ENCODE measurements around the gene MPZ. TPM values are rescaled to one million over a fixed set of nuclear protein-coding genes. Genes with fewer than 3 reads are reported as not detected.

MPZ gene
- total and polyA plus RNA-seq, 9 of the 15 experiments (the other 6 are each of a cell fraction or from before 2014, with no cell fraction given): 0.22 to 16.6 (median 10.9) TPM

GRCh38 chr1:161274874-161275273 is 34.9 kb downstream of the MPZ start (continued):
- TF ChIP-seq, protein P1, sequence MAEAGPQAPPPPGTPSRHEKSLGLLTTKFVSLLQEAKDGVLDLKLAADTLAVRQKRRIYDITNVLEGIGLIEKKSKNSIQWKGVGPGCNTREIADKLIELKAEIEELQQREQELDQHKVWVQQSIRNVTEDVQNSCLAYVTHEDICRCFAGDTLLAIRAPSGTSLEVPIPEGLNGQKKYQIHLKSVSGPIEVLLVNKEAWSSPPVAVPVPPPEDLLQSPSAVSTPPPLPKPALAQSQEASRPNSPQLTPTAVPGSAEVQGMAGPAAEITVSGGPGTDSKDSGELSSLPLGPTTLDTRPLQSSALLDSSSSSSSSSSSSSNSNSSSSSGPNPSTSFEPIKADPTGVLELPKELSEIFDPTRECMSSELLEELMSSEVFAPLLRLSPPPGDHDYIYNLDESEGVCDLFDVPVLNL (CRISPR knock-in tag; IDR thresholded peaks at IDR 0.05; ENCODE audit: low read depth): no peak

DNA sequence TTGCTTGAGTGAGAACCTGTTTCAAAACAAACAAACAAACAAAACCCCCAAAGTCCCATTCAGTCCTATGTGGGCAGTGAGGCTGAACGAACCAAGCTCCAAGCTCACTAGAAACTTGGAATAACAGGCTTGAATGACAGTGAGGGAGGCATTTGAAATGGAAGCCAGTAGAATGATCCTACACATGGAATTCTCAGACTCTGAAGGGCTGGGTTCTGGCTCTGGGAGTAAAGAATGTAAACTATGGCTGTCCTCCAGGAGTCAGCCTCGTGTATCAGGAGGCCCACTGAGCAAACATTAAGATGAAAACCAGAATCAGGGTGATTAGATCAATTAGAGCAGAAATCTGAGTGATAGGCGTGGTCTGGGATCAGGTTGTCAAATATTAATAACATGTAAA is 36.4 kb downstream of the MPZ start:
- intact Hi-C loops (cut with micrococcal nuclease) (no loop called here), in situ Hi-C loops (cut with MboI) (no loop called here)
- H3K9ac ChIP-seq (ENCODE audit: insufficient read depth in 1 of 2, low read depth in 2 of 2, low read length in 2 of 2): no peak overlapping the region
- POLR2A ChIA-PET: interaction anchor here (1.0 kb wide), 1 partner anchor 12 kb away, joined by 3 read pairs; no protein-coding TSS in a partner anchor
- H3K79me2 ChIP-seq (ENCODE audit: control insufficient read depth, insufficient read depth, low read length): no peaks in the 10 kb centered on the region
- no peaks in the 10 kb centered on the region for H3K9me3 ChIP-seq (replicated peaks; ENCODE audit: control insufficient read depth, insufficient read depth, low read depth, low read length)
- H3K27me3 ChIP-seq (ENCODE audit: control insufficient read depth in 2 of 2, insufficient read depth in 2 of 2, low read length in 2 of 2): peaks cover 7 to 23% of the 10 kb centered on the region in 2 experiments
- no peaks in the 10 kb centered on the region for H4K20me1 ChIP-seq (replicated peaks; ENCODE audit: control insufficient read depth, insufficient read depth, low read length)
- ATAC-seq: no peak
- BruUV-seq (replicated peaks): no TSS peak
- no peaks in the 10 kb centered on the region for H3K9me1 ChIP-seq (ENCODE audit: control insufficient read depth, insufficient read depth, low read length)
- FAIRE-seq: no peak
- no peak for DNase-seq (ENCODE audit: extremely low read depth in 1 of 4, low spot score in 3 of 4)
- H3K36me3 ChIP-seq (ENCODE audit: control insufficient read depth, insufficient read depth, low read length): no peaks in the 10 kb centered on the region
- CTCF ChIA-PET (ENCODE audit: low intra/inter-chr PET ratio): no interaction called here
- no peak overlapping the region for H2AFZ ChIP-seq (ENCODE audit: low read depth, low read length)
- H3K4me1 ChIP-seq (replicated peaks in 1 of 2; ENCODE audit: control insufficient read depth in 2 of 2, insufficient read depth in 2 of 2, low read length in 2 of 2): no peaks in the 10 kb centered on the region
- WGBS (ENCODE audit: insufficient coverage, low coverage, missing lambda C conversion rate): 0% methylated on average over 3 of the region's 3 CpGs
- H3K4me2 ChIP-seq (ENCODE audit: insufficient read depth, low read length): no peak overlapping the region
- H3K4me3 ChIP-seq: no peak overlapping the region
- no peak overlapping the region for H3K27ac ChIP-seq (ENCODE audit: extremely low read depth, low read depth, low read length)
- TF ChIP-seq, protein P2, sequence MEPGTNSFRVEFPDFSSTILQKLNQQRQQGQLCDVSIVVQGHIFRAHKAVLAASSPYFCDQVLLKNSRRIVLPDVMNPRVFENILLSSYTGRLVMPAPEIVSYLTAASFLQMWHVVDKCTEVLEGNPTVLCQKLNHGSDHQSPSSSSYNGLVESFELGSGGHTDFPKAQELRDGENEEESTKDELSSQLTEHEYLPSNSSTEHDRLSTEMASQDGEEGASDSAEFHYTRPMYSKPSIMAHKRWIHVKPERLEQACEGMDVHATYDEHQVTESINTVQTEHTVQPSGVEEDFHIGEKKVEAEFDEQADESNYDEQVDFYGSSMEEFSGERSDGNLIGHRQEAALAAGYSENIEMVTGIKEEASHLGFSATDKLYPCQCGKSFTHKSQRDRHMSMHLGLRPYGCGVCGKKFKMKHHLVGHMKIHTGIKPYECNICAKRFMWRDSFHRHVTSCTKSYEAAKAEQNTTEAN (CRISPR knock-in tag; IDR thresholded peaks at IDR 0.05): no peak
- no peak for TF ChIP-seq ZNF57 (CRISPR knock-in tag; IDR thresholded peaks at IDR 0.05)
- no peak for TF ChIP-seq ZNF699 (CRISPR knock-in tag; IDR thresholded peaks at IDR 0.05; ENCODE audit: insufficient replicate concordance)
- TF ChIP-seq, protein P3, sequence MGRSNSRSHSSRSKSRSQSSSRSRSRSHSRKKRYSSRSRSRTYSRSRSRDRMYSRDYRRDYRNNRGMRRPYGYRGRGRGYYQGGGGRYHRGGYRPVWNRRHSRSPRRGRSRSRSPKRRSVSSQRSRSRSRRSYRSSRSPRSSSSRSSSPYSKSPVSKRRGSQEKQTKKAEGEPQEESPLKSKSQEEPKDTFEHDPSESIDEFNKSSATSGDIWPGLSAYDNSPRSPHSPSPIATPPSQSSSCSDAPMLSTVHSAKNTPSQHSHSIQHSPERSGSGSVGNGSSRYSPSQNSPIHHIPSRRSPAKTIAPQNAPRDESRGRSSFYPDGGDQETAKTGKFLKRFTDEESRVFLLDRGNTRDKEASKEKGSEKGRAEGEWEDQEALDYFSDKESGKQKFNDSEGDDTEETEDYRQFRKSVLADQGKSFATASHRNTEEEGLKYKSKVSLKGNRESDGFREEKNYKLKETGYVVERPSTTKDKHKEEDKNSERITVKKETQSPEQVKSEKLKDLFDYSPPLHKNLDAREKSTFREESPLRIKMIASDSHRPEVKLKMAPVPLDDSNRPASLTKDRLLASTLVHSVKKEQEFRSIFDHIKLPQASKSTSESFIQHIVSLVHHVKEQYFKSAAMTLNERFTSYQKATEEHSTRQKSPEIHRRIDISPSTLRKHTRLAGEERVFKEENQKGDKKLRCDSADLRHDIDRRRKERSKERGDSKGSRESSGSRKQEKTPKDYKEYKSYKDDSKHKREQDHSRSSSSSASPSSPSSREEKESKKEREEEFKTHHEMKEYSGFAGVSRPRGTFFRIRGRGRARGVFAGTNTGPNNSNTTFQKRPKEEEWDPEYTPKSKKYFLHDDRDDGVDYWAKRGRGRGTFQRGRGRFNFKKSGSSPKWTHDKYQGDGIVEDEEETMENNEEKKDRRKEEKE (IDR thresholded peaks at IDR 0.05; ENCODE audit: borderline replicate concordance in 1 of 2, control insufficient read depth in 1 of 2, low read depth in 2 of 2, low read length in 1 of 2): no peak
- no peak for TF ChIP-seq ZMIZ1 (IDR thresholded peaks at IDR 0.05; ENCODE audit: low read depth in 2 of 2, low read length in 2 of 2)
- no peak for TF ChIP-seq NCOA2 (IDR thresholded peaks at IDR 0.05; ENCODE audit: partially characterized antibody in 2 of 2)
- TF ChIP-seq TOE1 (IDR thresholded peaks at IDR 0.05; ENCODE audit: borderline replicate concordance): no peak
- TF ChIP-seq TOE1 (CRISPR knock-in tag; IDR thresholded peaks at IDR 0.05; ENCODE audit: borderline replicate concordance, low read depth): no peak
- TF ChIP-seq ZNF717 (CRISPR knock-in tag; IDR thresholded peaks at IDR 0.05): no peak
